Activated CD8-positive, alpha-beta T cell treated with anti-CD3 and anti-CD28 coated beads for 36 hours (primary cell): ENCODE data around the gene USP43. TPM values are rescaled to one million over a fixed set of nuclear protein-coding genes. Genes with fewer than 3 reads are reported as not detected.
A peak's percentile ranks its signal among the peaks of the same experiment; 100 is the strongest.

Experiments used
- ATAC-seq: fragments of 200-7000 bp; cut with Tn5 transposase; one replicate; pipeline ENCODE4 v1.10.0; 2021; ENCODE audit warnings: mild to moderate bottlenecking, moderate library complexity
- CTCF ChIA-PET: fragments of 350-600 bp; sonication (Branson Sonifier 250); formaldehyde crosslinking; loops from one replicate; lab custom pipeline; 2021; ENCODE audit warnings: antibody characterized with exemption; lab: Charles Lee
- POLR2A ChIA-PET: fragments of 350-600 bp; sonication (Branson Sonifier 250); formaldehyde crosslinking; loops from one replicate; lab custom pipeline; 2021; ENCODE audit warnings: antibody characterized with exemption; lab: Charles Lee
- DNase-seq: peaks from one replicate; pipeline ENCODE4 v3.0.0-alpha.2; 2020
- H3K27ac Mint-ChIP-seq: one replicate; pipeline ENCODE4 v1.8.0; 2021; ENCODE audit warnings: mild to moderate bottlenecking, mixed read lengths
- H3K27me3 Mint-ChIP-seq: one replicate; pipeline ENCODE4 v1.8.0; 2021; ENCODE audit warnings: mixed read lengths
- H3K36me3 Mint-ChIP-seq: one replicate; pipeline ENCODE4 v1.8.0; 2021; ENCODE audit warnings: low read depth, mixed read lengths
- H3K4me1 Mint-ChIP-seq: one replicate; pipeline ENCODE4 v1.8.0; 2021; ENCODE audit warnings: low read depth, mixed read lengths
- H3K4me3 Mint-ChIP-seq: one replicate; pipeline ENCODE4 v1.8.0; 2021; ENCODE audit warnings: mild to moderate bottlenecking, moderate library complexity, mixed read lengths
- H3K9me3 Mint-ChIP-seq: one replicate; pipeline ENCODE4 v1.8.0; 2021; ENCODE audit warnings: mixed read lengths
- intact Hi-C: fragments of 100-400 bp; cut with micrococcal nuclease; formaldehyde crosslinking; loops from one replicate; pipeline ENCODE4 v1.10.0; 2022
- total RNA-seq, 2 experiments: library from RNA; stranded (reverse); gene quantifications; one replicate each; pipeline ENCODE4 v1.2.3, GENCODE V29; 2021
- TF ChIP-seq, protein P1 (sequence below): fragments of 200-600 bp; IDR thresholded peaks from one replicate; pipeline ENCODE4 v1.8.0; 2022; ENCODE audit warnings: antibody characterized with exemption, mild to moderate bottlenecking

The USP43 gene
- total RNA-seq, 2 experiments from 2014 or later: 0.38 to 0.43 TPM

DNA sequence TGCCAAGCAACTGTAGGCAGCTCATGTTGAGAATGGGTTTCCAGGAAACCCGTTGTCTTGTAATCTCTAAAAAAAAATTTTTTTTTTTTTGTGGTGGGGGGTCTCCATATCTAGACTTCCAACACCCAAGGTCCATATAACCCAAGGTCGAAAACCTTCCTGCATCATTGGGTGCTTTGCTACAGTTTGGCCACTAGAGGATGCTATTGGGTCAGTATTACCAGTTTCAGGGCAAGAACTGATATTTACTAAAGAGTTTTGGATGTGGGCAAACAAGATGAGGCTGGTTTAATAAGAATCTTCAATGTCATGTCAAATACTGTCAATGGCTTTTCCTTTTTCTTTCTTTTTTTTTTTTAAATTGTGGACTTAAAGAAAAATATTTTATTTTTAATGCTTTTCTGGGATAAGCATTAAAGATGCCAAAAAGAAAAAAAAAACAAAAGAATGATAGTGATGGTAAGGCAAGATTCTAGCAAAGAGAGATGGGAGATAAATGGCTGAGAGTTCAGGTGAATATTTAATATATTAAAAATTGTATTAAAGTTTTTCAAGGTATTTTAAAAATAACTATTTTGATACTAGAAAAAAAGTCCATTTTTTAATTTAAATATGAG is 83.8 kb downstream of the USP43 start:
- Mint-ChIP-seq H3K27me3 (peaks cover 2% of the 10 kb centered on the region), H3K27ac (no peak overlapping the region), H3K4me1 (no peaks in the 10 kb centered on the region), H3K9me3 (no peaks in the 10 kb centered on the region), H3K4me3 (no peak overlapping the region), H3K36me3 (no peaks in the 10 kb centered on the region)
- TF ChIP-seq, protein P1, sequence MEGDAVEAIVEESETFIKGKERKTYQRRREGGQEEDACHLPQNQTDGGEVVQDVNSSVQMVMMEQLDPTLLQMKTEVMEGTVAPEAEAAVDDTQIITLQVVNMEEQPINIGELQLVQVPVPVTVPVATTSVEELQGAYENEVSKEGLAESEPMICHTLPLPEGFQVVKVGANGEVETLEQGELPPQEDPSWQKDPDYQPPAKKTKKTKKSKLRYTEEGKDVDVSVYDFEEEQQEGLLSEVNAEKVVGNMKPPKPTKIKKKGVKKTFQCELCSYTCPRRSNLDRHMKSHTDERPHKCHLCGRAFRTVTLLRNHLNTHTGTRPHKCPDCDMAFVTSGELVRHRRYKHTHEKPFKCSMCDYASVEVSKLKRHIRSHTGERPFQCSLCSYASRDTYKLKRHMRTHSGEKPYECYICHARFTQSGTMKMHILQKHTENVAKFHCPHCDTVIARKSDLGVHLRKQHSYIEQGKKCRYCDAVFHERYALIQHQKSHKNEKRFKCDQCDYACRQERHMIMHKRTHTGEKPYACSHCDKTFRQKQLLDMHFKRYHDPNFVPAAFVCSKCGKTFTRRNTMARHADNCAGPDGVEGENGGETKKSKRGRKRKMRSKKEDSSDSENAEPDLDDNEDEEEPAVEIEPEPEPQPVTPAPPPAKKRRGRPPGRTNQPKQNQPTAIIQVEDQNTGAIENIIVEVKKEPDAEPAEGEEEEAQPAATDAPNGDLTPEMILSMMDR: peak; percentile 96
- CTCF ChIA-PET: interaction anchor here (0.6 to 2.6 kb wide), 10 partner anchors 9 to 161 kb away, joined by 3 to 14 read pairs (median 3); partner anchors contain the start of gene CFAP52
- POLR2A ChIA-PET: no interaction called here
- ATAC-seq (peak; percentile 58), DNase-seq (peak; percentile 9)
- intact Hi-C loops: no loop called here

DNA sequence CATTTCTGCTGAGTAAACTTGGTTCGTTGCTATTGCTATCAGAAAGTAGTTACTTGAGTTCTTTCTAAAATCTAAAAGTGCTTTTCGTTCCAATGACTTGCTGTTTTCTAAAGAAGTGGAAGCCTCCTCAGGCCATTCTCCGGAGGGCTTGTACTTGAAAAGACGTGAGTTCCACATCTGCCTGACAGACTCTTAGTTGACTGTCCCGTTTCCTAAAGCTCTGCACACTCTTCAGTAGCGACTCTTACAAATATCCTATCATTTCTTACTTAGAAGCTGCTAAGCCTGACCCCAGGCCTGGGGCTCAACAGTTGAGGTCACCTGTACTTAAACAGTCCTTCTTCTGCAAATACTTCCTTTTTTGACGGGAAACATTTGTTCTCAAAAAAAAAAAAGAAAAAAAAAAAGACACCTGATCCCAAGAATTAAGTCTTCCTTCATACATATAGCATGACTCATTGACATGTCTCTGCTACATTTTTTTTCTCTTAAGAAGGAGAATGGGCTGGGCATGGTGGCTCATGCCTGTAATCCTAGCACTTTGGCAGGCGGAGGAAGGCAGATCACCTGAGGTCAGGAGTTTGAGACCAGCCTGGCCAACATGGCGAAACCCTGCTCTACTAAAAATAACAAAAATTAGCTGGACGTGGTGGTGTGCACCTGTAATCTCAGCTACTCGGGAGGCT is 84.6 kb downstream of the USP43 start:
- Mint-ChIP-seq H3K27ac (no peak overlapping the region), H3K4me3 (no peak overlapping the region), H3K36me3 (no peaks in the 10 kb centered on the region), H3K4me1 (no peaks in the 10 kb centered on the region), H3K27me3 (peaks cover 2% of the 10 kb centered on the region), H3K9me3 (no peaks in the 10 kb centered on the region)
- DNase-seq (no peak), ATAC-seq (no peak)
- ChIA-PET POLR2A (no interaction called here), CTCF (interaction anchor here (0.8 to 2.6 kb wide), 2 partner anchors 14 to 39 kb away, joined by 4 to 14 read pairs; no protein-coding TSS in a partner anchor)
- intact Hi-C loops: loop anchor here (5.0 kb wide), 1 partner anchor 37 kb away; no protein-coding TSS in a partner anchor
- TF ChIP-seq, protein P1: no peak

DNA sequence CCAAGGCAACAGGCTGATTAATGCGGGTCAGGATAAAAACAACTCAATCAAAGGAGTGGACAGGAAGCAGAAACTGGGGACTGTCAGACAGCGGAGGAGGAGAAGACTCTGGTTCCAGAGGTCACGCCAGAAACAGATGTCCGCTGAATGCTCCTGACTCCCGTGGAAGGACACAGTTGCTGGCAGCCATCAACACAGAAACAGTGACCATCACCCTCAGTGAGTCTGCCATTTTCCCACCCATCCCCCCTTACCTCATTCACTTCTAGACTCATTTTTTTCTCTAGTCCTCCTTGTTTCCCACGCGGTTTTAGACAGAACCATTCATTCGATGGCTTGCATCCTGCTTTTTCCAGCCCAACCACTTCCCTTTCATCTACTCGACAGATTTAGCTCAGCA is 105.2 kb downstream of the USP43 start:
- DNase-seq (no peak), ATAC-seq (no peak)
- H3K9me3 Mint-ChIP-seq: no peaks in the 10 kb centered on the region
- POLR2A ChIA-PET: no interaction called here
- no peak overlapping the region for H3K4me3 Mint-ChIP-seq
- CTCF ChIA-PET: no interaction called here
- intact Hi-C loops: no loop called here
- TF ChIP-seq, protein P1: no peak
- no peaks in the 10 kb centered on the region for H3K4me1 Mint-ChIP-seq
- H3K36me3 Mint-ChIP-seq: no peaks in the 10 kb centered on the region
- H3K27ac Mint-ChIP-seq: no peak overlapping the region
- H3K27me3 Mint-ChIP-seq: peaks cover 21% of the 10 kb centered on the region

DNA sequence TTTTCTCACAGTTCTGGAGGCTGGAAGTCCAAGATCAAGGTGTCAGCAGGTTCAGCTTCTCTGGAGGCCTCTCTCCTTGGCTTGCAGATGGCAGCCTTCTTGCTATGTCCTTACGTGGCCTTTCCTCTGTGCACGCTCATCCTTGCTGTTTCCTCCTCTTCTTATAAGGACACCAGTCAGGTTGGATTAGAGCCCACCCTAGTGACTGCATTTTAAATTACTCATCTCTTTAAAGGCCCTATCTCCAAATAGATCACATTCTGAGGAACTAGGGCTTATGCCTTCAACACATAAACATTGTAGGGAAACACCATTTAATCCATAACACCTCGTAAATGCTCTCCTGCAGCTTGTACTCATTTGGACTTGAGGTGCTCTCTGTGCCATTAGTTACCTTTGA is 109.8 kb downstream of the USP43 start:
- DNase-seq (no peak), ATAC-seq (no peak)
- ChIA-PET CTCF (interaction anchor here (0.7 kb wide), 1 partner anchor 111 kb away, joined by 3 read pairs; no protein-coding TSS in a partner anchor), POLR2A (no interaction called here)
- H3K9me3 Mint-ChIP-seq: no peaks in the 10 kb centered on the region
- H3K4me3 Mint-ChIP-seq: no peak overlapping the region
- no peak overlapping the region for H3K27ac Mint-ChIP-seq
- no peaks in the 10 kb centered on the region for H3K36me3 Mint-ChIP-seq
- TF ChIP-seq, protein P1: no peak
- intact Hi-C loops: no loop called here
- no peaks in the 10 kb centered on the region for H3K4me1 Mint-ChIP-seq
- H3K27me3 Mint-ChIP-seq: peaks cover 25% of the 10 kb centered on the region

DNA sequence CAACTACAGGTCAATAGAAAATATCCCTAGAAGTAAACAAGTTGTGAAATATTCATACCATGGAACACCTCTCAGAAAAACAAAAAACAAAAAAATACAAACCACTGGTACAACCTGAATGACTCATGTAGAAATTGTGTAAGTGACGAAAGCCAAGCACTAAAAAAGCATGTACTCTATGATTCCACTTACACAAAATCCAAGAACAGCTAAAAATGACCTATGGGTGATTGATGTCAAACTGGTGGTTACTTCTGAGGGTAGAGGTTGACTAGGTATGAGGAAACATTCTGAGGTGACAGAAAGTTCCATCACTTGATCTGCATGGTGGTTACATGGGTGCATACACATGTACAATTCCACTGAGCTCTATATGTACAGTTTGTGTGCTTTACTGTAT is 114.9 kb downstream of the USP43 start:
- CTCF ChIA-PET: interaction anchor here (1.0 kb wide), 1 partner anchor 8 kb away, joined by 5 read pairs; no protein-coding TSS in a partner anchor
- H3K9me3 Mint-ChIP-seq: no peaks in the 10 kb centered on the region
- H3K4me3 Mint-ChIP-seq: no peak overlapping the region
- no peak overlapping the region for H3K27ac Mint-ChIP-seq
- ATAC-seq: no peak
- no peak for DNase-seq
- H3K4me1 Mint-ChIP-seq: no peaks in the 10 kb centered on the region
- peaks cover 11% of the 10 kb centered on the region for H3K27me3 Mint-ChIP-seq
- TF ChIP-seq, protein P1: no peak
- POLR2A ChIA-PET: no interaction called here
- intact Hi-C loops: no loop called here
- no peaks in the 10 kb centered on the region for H3K36me3 Mint-ChIP-seq
